Measurements from ENCODE around the gene ATP2C1. TPM values are rescaled to one million over a fixed set of nuclear protein-coding genes. Genes with fewer than 3 reads are reported as not detected.

Gene ATP2C1
- total and polyA plus RNA-seq, 2 of the 13 experiments (the other 11 are each of a cell fraction or from before 2014, with no cell fraction given): 32.4 to 37.6 TPM

GRCh38 chr3:130893376-130894129 lies at the start of gene ATP2C1 (continued):
- TF ChIP-seq SETDB1 (CRISPR knock-in tag; IDR thresholded peaks at IDR 0.05; ENCODE audit: borderline replicate concordance) (no peak), ADNP (CRISPR knock-in tag; IDR thresholded peaks at IDR 0.05) (no peak), ZFP36L1 (CRISPR knock-in tag; IDR thresholded peaks at IDR 0.05) (0 out of 2 replicates have a peak, but pooled peaks have one; percentile 57), ZNF335 (CRISPR knock-in tag; IDR thresholded peaks at IDR 0.05) (0 out of 2 replicates have a peak, but pooled peaks have one; percentile 38), FOXJ3 (CRISPR knock-in tag; IDR thresholded peaks at IDR 0.05; ENCODE audit: borderline replicate concordance) (peak; percentile 24; the same call in 1 of the 2 replicates), ZNF160 (CRISPR knock-in tag; IDR thresholded peaks at IDR 0.05) (no peak), ZNF747 (CRISPR knock-in tag; IDR thresholded peaks at IDR 0.05; ENCODE audit: borderline replicate concordance) (peak; percentile 79; the same call in 1 of the 2 replicates), GATA4 (IDR thresholded peaks at IDR 0.05; ENCODE audit: borderline replicate concordance, low read depth) (no peak), GFI1 (CRISPR knock-in tag; IDR thresholded peaks at IDR 0.05; ENCODE audit: borderline replicate concordance) (no peak), CREM (IDR thresholded peaks at IDR 0.05) (no peak), CREM (CRISPR knock-in tag; IDR thresholded peaks at IDR 0.05) (no peak), SCMH1 (CRISPR knock-in tag; IDR thresholded peaks at IDR 0.05; ENCODE audit: borderline replicate concordance) (no peak), SP2 (CRISPR knock-in tag; IDR thresholded peaks at IDR 0.05) (no peak; the same call in 1 of the 2 replicates), ZNF136 (CRISPR knock-in tag; IDR thresholded peaks at IDR 0.05; ENCODE audit: low read depth) (no peak), ZNF597 (CRISPR knock-in tag; IDR thresholded peaks at IDR 0.05) (no peak), ZNF501 (CRISPR knock-in tag; IDR thresholded peaks at IDR 0.05) (peak; percentile 92), MAFK (conservative IDR thresholded peaks at IDR 0.05 in 1 of 2, IDR thresholded peaks at IDR 0.05 in 1 of 2; ENCODE audit: low read length in 2 of 2) (no peak), NR2C2 (CRISPR knock-in tag; IDR thresholded peaks at IDR 0.05; ENCODE audit: borderline replicate concordance) (peak; percentile 92), NR3C1 (CRISPR knock-in tag; IDR thresholded peaks at IDR 0.05) (no peak), ZBED4 (CRISPR knock-in tag; IDR thresholded peaks at IDR 0.05; ENCODE audit: borderline replicate concordance) (peak; percentile 95), REST (IDR thresholded peaks at IDR 0.05; ENCODE audit: borderline replicate concordance in 1 of 2, low read depth in 1 of 2, low read length in 2 of 2) (no peak), NFIC (IDR thresholded peaks at IDR 0.05; ENCODE audit: low read length) (no peak)

Data from HepG2 (cell line).